ENCODE measurements around the gene IFNAR2. TPM values are rescaled to one million over a fixed set of nuclear protein-coding genes. Genes with fewer than 3 reads are reported as not detected.

IFNAR2 gene
- total and polyA plus RNA-seq, 2 donors (not counting 1 experiment from before 2014, with no cell fraction given), result 5.6 to 24.3 TPM

DNA sequence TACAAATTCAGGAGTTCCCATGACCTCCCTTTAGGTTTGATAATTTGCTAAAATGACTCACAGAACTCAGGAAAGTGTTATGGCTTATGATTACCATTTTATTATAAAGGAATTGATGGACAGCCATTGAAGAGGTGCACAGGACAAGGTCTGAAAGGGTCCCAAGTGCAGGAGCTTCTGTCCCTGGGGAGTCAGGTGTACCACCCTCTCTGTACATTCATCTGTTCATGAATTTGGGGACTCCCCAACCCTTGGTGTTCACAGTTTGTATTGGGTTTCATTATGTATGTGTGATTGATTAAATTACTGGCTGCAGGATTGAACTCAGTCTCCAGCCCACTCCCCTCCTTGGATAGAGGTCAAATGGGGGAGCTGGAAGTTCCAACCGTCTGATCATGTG is 25.7 kb downstream of the IFNAR2 start:
- no peak for DNase-seq (ENCODE audit: low read depth in 2 of 2)
- Histone ChIP-seq H3K9me3 (ENCODE audit: control insufficient read depth, insufficient read depth, low read depth, low read length) (no peaks in the 10 kb centered on the region), H3K4me2 (ENCODE audit: extremely low read depth, insufficient read depth, low read length) (no peak overlapping the region), H3K79me2 (ENCODE audit: control insufficient read depth, insufficient read depth, low read length) (no peaks in the 10 kb centered on the region), H3K36me3 (ENCODE audit: control insufficient read depth, insufficient read depth, low read length) (peaks cover 2% of the 10 kb centered on the region), H3K9ac (ENCODE audit: insufficient read depth, low read length) (no peak overlapping the region), H2AFZ (ENCODE audit: low read length) (no peak overlapping the region), H3K4me1 (ENCODE audit: control insufficient read depth, extremely low read depth, insufficient read depth, low read length) (no peaks in the 10 kb centered on the region), H4K20me1 (ENCODE audit: control insufficient read depth, extremely low read depth, insufficient read depth, low read length) (no peaks in the 10 kb centered on the region), H3K4me3 (replicated peaks in 1 of 4; ENCODE audit: control extremely low read depth in 1 of 4, insufficient read depth in 1 of 4, low read depth in 3 of 4, low read length in 4 of 4) (no peak overlapping the region), H3K27ac (ENCODE audit: insufficient read depth, low read length) (no peak overlapping the region), H3K27me3 (ENCODE audit: control insufficient read depth, insufficient read depth, low read length) (no peaks in the 10 kb centered on the region)
- TF ChIP-seq EZH2 (IDR thresholded peaks at IDR 0.05; ENCODE audit: low read length, missing control alignments), result no peak
- TF ChIP-seq, protein P1, sequence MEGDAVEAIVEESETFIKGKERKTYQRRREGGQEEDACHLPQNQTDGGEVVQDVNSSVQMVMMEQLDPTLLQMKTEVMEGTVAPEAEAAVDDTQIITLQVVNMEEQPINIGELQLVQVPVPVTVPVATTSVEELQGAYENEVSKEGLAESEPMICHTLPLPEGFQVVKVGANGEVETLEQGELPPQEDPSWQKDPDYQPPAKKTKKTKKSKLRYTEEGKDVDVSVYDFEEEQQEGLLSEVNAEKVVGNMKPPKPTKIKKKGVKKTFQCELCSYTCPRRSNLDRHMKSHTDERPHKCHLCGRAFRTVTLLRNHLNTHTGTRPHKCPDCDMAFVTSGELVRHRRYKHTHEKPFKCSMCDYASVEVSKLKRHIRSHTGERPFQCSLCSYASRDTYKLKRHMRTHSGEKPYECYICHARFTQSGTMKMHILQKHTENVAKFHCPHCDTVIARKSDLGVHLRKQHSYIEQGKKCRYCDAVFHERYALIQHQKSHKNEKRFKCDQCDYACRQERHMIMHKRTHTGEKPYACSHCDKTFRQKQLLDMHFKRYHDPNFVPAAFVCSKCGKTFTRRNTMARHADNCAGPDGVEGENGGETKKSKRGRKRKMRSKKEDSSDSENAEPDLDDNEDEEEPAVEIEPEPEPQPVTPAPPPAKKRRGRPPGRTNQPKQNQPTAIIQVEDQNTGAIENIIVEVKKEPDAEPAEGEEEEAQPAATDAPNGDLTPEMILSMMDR (conservative IDR thresholded peaks at IDR 0.05 in 1 of 2, IDR thresholded peaks at IDR 0.05 in 1 of 2; ENCODE audit: low read depth in 1 of 2, low read length in 2 of 2), result no peak

DNA sequence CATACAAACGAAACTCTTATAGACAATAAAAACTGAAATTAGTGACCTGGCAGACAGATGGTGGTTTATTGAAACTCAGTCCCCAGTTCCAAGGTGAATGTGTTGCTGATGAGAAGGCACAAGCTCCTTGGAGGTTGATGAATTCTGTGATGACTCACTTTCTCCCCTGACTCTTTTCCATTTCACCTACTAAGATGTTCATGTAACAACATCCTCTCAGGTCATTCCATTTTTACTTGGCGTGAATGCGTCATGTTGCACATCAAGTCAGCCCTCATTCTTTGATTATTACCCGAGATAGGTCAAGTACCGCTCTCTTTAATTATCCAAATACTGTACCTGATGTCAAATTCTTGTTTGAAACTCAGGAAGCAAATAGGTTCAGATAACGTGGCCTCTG is 26.3 kb downstream of the IFNAR2 start:
- Histone ChIP-seq H3K27ac (ENCODE audit: insufficient read depth, low read length) (no peak overlapping the region), H3K9me3 (ENCODE audit: control insufficient read depth, insufficient read depth, low read depth, low read length) (no peaks in the 10 kb centered on the region), H3K4me1 (ENCODE audit: control insufficient read depth, extremely low read depth, insufficient read depth, low read length) (no peaks in the 10 kb centered on the region), H3K4me3 (replicated peaks in 1 of 4; ENCODE audit: control extremely low read depth in 1 of 4, insufficient read depth in 1 of 4, low read depth in 3 of 4, low read length in 4 of 4) (no peak overlapping the region), H3K79me2 (ENCODE audit: control insufficient read depth, insufficient read depth, low read length) (no peaks in the 10 kb centered on the region), H3K9ac (ENCODE audit: insufficient read depth, low read length) (no peak overlapping the region), H3K36me3 (ENCODE audit: control insufficient read depth, insufficient read depth, low read length) (peaks cover 2% of the 10 kb centered on the region), H4K20me1 (ENCODE audit: control insufficient read depth, extremely low read depth, insufficient read depth, low read length) (no peaks in the 10 kb centered on the region), H3K4me2 (ENCODE audit: extremely low read depth, insufficient read depth, low read length) (no peak overlapping the region), H2AFZ (ENCODE audit: low read length) (no peak overlapping the region), H3K27me3 (ENCODE audit: control insufficient read depth, insufficient read depth, low read length) (no peaks in the 10 kb centered on the region)
- TF ChIP-seq EZH2 (IDR thresholded peaks at IDR 0.05; ENCODE audit: low read length, missing control alignments), result no peak
- TF ChIP-seq, protein P1 (conservative IDR thresholded peaks at IDR 0.05 in 1 of 2, IDR thresholded peaks at IDR 0.05 in 1 of 2; ENCODE audit: low read depth in 1 of 2, low read length in 2 of 2), result no peak
- DNase-seq (ENCODE audit: low read depth in 2 of 2), result no peak

DNA sequence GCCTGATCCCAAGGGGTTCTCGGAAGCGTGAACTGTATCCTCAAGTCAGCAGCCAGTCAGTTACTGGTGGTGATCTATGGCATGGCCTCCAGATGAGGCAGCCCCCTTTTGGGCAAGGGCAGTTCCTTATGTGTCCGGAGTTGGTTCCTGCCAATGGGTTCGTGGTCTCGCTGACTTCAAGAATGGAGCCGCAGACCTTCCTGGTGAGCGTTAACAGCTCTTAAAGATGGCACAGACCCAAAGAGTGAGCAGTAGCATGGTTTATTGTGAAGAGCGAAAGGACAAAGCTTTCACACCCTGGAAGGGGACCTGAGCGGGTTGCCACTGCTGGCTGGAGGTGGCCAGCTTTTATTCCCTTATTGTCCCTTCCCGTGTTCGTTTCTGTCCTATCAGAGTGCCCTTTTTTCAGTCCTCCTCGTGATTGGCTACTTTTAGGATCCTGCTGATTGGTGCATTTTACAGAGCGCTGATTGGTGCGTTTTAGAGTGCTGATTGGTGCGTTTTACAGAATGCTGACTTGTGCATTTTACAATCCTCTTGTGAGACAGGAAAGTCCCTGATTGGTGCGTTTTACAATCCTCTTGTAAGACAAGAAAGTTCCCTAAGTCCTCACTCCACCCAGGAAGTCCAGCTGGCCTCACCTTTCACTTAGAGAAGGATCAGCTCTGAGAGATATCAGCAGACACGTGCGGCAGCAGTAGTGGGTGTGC is 27.5 kb downstream of the IFNAR2 start:
- no peak for DNase-seq (ENCODE audit: low read depth in 2 of 2)
- Histone ChIP-seq H3K9me3 (ENCODE audit: control insufficient read depth, insufficient read depth, low read depth, low read length) (no peaks in the 10 kb centered on the region), H4K20me1 (ENCODE audit: control insufficient read depth, extremely low read depth, insufficient read depth, low read length) (no peaks in the 10 kb centered on the region), H3K4me2 (ENCODE audit: extremely low read depth, insufficient read depth, low read length) (no peak overlapping the region), H3K4me3 (replicated peaks in 1 of 4; ENCODE audit: control extremely low read depth in 1 of 4, insufficient read depth in 1 of 4, low read depth in 3 of 4, low read length in 4 of 4) (no peak overlapping the region), H3K4me1 (ENCODE audit: control insufficient read depth, extremely low read depth, insufficient read depth, low read length) (peaks cover 2% of the 10 kb centered on the region), H3K9ac (ENCODE audit: insufficient read depth, low read length) (no peak overlapping the region), H3K36me3 (ENCODE audit: control insufficient read depth, insufficient read depth, low read length) (peaks cover 2% of the 10 kb centered on the region), H3K79me2 (ENCODE audit: control insufficient read depth, insufficient read depth, low read length) (no peaks in the 10 kb centered on the region), H3K27ac (ENCODE audit: insufficient read depth, low read length) (no peak overlapping the region), H2AFZ (ENCODE audit: low read length) (no peak overlapping the region), H3K27me3 (ENCODE audit: control insufficient read depth, insufficient read depth, low read length) (no peaks in the 10 kb centered on the region)
- TF ChIP-seq, protein P1 (conservative IDR thresholded peaks at IDR 0.05 in 1 of 2, IDR thresholded peaks at IDR 0.05 in 1 of 2; ENCODE audit: low read depth in 1 of 2, low read length in 2 of 2), result no peak
- TF ChIP-seq EZH2 (IDR thresholded peaks at IDR 0.05; ENCODE audit: low read length, missing control alignments), result no peak

Data from fibroblast of lung (primary cell).